Measurements from ENCODE around the gene CHTOP.
A peak's percentile ranks its signal among the peaks of the same experiment; 100 is the strongest.

DNA sequence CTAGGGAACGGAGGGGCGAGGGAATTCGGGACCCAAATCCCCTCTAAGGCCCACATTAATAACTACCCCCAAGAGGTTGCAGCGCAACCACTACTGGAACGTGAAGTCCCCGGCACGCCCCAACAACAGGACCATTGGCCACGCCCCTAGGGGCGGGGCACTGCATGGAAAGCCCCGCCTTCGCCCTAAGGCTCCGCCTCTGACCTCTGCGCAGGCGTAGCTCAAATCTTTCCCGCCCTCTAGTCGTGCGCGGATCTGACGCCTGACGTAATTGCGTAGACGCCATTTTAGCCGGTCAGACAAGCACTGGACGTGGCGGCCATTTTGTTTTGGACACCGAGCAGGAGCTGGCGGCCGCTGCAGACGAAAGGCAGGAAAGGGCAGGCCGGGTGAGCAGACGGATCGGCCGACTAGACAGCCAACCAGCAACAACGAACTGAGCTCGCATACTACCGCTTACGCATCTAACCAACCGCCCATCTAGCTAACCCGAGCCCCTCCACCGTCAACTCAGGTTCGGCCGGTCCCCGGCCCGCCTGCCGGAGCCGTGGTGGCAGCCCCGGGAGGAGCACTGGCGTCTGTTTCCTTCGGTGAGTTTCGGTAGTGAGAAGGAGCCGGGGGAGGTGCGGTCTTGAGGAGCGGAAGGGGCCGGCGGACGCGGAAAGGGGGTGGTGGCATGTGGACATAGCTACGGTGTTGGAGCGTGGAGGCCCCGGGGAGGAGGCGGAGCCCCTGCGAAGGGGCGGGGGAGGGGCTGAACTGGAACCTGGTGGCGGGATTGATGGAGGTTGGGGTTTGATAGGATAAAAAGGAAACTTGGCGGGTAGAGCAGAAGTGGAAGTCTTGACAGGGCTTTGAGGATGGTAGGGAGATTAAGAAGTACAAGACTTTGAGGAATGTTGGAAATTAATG, at the start of gene CHTOP:
- TF ChIP-seq, protein P1, sequence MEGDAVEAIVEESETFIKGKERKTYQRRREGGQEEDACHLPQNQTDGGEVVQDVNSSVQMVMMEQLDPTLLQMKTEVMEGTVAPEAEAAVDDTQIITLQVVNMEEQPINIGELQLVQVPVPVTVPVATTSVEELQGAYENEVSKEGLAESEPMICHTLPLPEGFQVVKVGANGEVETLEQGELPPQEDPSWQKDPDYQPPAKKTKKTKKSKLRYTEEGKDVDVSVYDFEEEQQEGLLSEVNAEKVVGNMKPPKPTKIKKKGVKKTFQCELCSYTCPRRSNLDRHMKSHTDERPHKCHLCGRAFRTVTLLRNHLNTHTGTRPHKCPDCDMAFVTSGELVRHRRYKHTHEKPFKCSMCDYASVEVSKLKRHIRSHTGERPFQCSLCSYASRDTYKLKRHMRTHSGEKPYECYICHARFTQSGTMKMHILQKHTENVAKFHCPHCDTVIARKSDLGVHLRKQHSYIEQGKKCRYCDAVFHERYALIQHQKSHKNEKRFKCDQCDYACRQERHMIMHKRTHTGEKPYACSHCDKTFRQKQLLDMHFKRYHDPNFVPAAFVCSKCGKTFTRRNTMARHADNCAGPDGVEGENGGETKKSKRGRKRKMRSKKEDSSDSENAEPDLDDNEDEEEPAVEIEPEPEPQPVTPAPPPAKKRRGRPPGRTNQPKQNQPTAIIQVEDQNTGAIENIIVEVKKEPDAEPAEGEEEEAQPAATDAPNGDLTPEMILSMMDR (IDR thresholded peaks at IDR 0.05) = no peak
- TF ChIP-seq POLR2A (IDR thresholded peaks at IDR 0.05) = peak; percentile 56 to 95

Data from heart left ventricle (tissue), 13 donors.